NOMO-1 (cell line): ENCODE measurements around the gene RAC3.

Experiments
- DNase-seq, 2 experiments: peaks; one replicate each; lab custom pipeline; 2025; ENCODE audit not compliant: unreplicated experiment in 2 of 2; lab: John Stamatoyannopoulos, UW

The RAC3 gene

GRCh38 chr17:82037889-82038195 lies 6.4 kb downstream of the RAC3 start:
- no peak for DNase-seq

GRCh38 chr17:82038796-82039409 lies 7.4 kb downstream of the RAC3 start:
- peak in 1 of 2 experiments; percentile 12 for DNase-seq

- DNase-seq = no peak
Observed at GRCh38 chr17:82039695-82040299, 8.3 kb downstream of the RAC3 start.

- peak in 1 of 2 experiments; percentile 18 for DNase-seq
Observed at GRCh38 chr17:82041144-82041814, 9.8 kb downstream of the RAC3 start.

GRCh38 chr17:82042649-82043048 lies 11.2 kb downstream of the RAC3 start:
- DNase-seq = no peak

GRCh38 chr17:82043507-82043906 lies 12.0 kb downstream of the RAC3 start:
- DNase-seq = no peak

GRCh38 chr17:82045936-82046484 lies 14.5 kb downstream of the RAC3 start:
- no peak for DNase-seq

GRCh38 chr17:82046903-82047302 lies 15.4 kb downstream of the RAC3 start:
- no peak for DNase-seq

- no peak for DNase-seq
Observed at GRCh38 chr17:82047379-82047778, 15.9 kb downstream of the RAC3 start.

GRCh38 chr17:82047914-82048570 lies 16.6 kb downstream of the RAC3 start:
- DNase-seq = no peak

GRCh38 chr17:82048571-82048971 lies 17.1 kb downstream of the RAC3 start:
- DNase-seq = no peak

GRCh38 chr17:82049106-82049505 lies 17.6 kb downstream of the RAC3 start:
- no peak for DNase-seq

GRCh38 chr17:82049521-82049971 lies 18.1 kb downstream of the RAC3 start:
- DNase-seq = no peak

- no peak for DNase-seq
Observed at GRCh38 chr17:82050152-82050760, 18.8 kb downstream of the RAC3 start.

GRCh38 chr17:82050761-82051641 lies 19.5 kb downstream of the RAC3 start:
- DNase-seq = no peak

GRCh38 chr17:82051776-82052637 lies 20.5 kb downstream of the RAC3 start, which contains the start of the genes GPS1 and RFNG:
Gene GPS1 (plus strand): TSS chr17:82051898. CDS start chr17:82051932, 34 bp downstream.
Gene RFNG (minus strand): TSS chr17:82051811. CDS start chr17:82051766, 45 bp downstream.
- DNase-seq = peak; percentile 21 to 65

GRCh38 chr17:82052638-82053059 lies 21.2 kb downstream of the RAC3 start:
- DNase-seq = no peak

GRCh38 chr17:82053130-82053529 lies 21.7 kb downstream of the RAC3 start:
- DNase-seq = no peak
